ENCODE data around the gene THEM4.

Gene THEM4

GRCh38 chr1:151833172-151833900, 76.0 kb downstream of the THEM4 start:
- DNase-seq = no peak

GRCh38 chr1:151832318-151832980, 76.9 kb downstream of the THEM4 start:
- no peak for DNase-seq

GRCh38 chr1:151831605-151832004, 77.7 kb downstream of the THEM4 start, which contains the start of gene RORC:
RORC (minus strand) TSS chr1:151831802; CDS start chr1:151831764, 38 bp downstream.
- no peak for DNase-seq

GRCh38 chr1:151831256-151831591, 78.1 kb downstream of the THEM4 start:
- no peak for DNase-seq

- DNase-seq = no peak
Measured at GRCh38 chr1:151830055-151830454, 79.3 kb downstream of the THEM4 start.

- DNase-seq = no peak
Measured at GRCh38 chr1:151829352-151830046, 79.8 kb downstream of the THEM4 start.

GRCh38 chr1:151828921-151829320, 80.4 kb downstream of the THEM4 start:
- no peak for DNase-seq

- no peak for DNase-seq
Measured at GRCh38 chr1:151827853-151828252, 81.5 kb downstream of the THEM4 start.

GRCh38 chr1:151825751-151826660, 83.3 kb downstream of the THEM4 start:
- no peak for DNase-seq

GRCh38 chr1:151825204-151825603, 84.1 kb downstream of the THEM4 start:
- no peak for DNase-seq
